BJ (cell line): ENCODE data around the gene ADD2. TPM values are rescaled to one million over a fixed set of nuclear protein-coding genes. Genes with fewer than 3 reads are reported as not detected.

Source experiments
- CTCF ChIA-PET: fragments of 350-600 bp; formaldehyde crosslinking; extraction: SDS; loops from one replicate; lab custom pipeline; 2021; ENCODE audit warnings: antibody characterized with exemption, inconsistent platforms; lab: Yijun Ruan, JAX
- POLR2A ChIA-PET: fragments of 300-600 bp; sonication (Branson Sonifier 250); formaldehyde crosslinking; extraction: SDS; loops from one replicate; lab custom pipeline; 2021; ENCODE audit warnings: antibody characterized with exemption; lab: Charles Lee
- DNase-seq: peaks from one replicate; pipeline ENCODE4 v3.0.0-alpha.2; 2011; ENCODE audit warnings: low read depth
- H3K27me3 ChIP-seq: 2 replicates; pipeline ENCODE4 v1.6.0; 2011; ENCODE audit warnings: low read length; ENCODE audit not compliant: control insufficient read depth, insufficient read depth
- H3K36me3 ChIP-seq: 2 replicates; pipeline ENCODE4 v1.5.1; 2011; ENCODE audit warnings: low read length; ENCODE audit not compliant: control insufficient read depth, insufficient read depth
- H3K4me3 ChIP-seq: 2 replicates; pipeline ENCODE4 v1.5.1; 2011; ENCODE audit warnings: low read depth, mild to moderate bottlenecking, control low read depth, low read length
- polyA plus RNA-seq: library from polyadenylated mRNA; depleted of rRNA; stranded (reverse); fragments of >200 nt; gene quantifications from 2 replicates; pipeline ENCODE4 v1.2.3, GENCODE V29; 2011
- TF ChIP-seq, protein P1 (sequence below): IDR thresholded peaks from 2 replicates; pipeline ENCODE4 v1.5.1; 2011; ENCODE audit warnings: low read depth, mild to moderate bottlenecking, control low read depth, inconsistent platforms, low read length, moderate library complexity; ENCODE audit not compliant: insufficient read depth

ADD2 gene
- polyA plus RNA-seq, 1 experiment: not detected

DNA sequence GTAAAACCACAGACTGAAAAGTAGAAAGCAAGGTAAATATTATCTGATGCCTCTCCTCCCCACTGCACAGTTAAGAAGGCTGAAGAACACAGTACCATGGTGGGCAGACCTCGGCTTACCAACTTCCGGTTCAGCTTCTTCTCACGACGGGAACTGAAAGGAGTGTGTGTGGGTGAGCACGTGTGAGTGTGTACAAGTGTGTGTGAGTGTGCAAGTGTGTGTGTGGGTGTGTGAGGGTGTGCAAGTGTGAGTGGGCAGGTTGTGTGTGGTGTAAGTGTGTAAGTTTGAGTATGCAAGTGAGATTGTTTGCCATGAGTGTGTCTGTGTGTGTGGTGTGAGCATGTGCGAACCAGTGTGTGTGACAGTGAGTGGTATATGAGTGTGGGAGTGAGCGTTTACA, 103.5 kb downstream of the ADD2 start:
- POLR2A ChIA-PET: no interaction called here
- CTCF ChIA-PET: no interaction called here

DNA sequence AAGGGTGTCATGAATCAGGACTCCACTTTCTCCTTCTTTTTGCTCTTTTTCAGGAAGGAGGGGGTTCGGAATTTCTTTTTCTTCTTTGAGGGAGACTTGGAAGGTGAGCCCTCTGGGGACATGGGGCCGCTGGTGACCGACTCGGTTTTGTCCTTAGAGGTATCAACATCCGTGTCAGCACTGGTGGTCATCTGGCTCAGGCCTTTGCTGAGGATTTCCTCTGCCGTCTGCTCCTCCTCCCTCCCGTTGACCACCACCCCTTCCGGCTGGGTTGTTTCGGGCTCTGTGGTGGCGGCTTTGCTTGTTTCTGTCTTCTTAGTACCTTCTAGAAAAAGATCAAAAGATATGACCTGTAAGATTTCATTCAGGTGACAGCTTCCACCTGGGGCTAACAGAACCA, 104.6 kb downstream of the ADD2 start:
- POLR2A ChIA-PET: no interaction called here
- CTCF ChIA-PET: interaction anchor here (1.3 kb wide), 2 partner anchors 9 to 16 kb away, joined by 5 to 7 read pairs; no protein-coding TSS in a partner anchor

More for the DNA sequence above, 103.5 kb downstream of the ADD2 start:
- Histone ChIP-seq H3K4me3 (no peak overlapping the region), H3K27me3 (peaks cover under 1% of the 10 kb centered on the region; the same call in 1 of the 2 replicates), H3K36me3 (no peaks in the 10 kb centered on the region)
- no peak for DNase-seq
- TF ChIP-seq, protein P1, sequence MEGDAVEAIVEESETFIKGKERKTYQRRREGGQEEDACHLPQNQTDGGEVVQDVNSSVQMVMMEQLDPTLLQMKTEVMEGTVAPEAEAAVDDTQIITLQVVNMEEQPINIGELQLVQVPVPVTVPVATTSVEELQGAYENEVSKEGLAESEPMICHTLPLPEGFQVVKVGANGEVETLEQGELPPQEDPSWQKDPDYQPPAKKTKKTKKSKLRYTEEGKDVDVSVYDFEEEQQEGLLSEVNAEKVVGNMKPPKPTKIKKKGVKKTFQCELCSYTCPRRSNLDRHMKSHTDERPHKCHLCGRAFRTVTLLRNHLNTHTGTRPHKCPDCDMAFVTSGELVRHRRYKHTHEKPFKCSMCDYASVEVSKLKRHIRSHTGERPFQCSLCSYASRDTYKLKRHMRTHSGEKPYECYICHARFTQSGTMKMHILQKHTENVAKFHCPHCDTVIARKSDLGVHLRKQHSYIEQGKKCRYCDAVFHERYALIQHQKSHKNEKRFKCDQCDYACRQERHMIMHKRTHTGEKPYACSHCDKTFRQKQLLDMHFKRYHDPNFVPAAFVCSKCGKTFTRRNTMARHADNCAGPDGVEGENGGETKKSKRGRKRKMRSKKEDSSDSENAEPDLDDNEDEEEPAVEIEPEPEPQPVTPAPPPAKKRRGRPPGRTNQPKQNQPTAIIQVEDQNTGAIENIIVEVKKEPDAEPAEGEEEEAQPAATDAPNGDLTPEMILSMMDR: no peak

DNA sequence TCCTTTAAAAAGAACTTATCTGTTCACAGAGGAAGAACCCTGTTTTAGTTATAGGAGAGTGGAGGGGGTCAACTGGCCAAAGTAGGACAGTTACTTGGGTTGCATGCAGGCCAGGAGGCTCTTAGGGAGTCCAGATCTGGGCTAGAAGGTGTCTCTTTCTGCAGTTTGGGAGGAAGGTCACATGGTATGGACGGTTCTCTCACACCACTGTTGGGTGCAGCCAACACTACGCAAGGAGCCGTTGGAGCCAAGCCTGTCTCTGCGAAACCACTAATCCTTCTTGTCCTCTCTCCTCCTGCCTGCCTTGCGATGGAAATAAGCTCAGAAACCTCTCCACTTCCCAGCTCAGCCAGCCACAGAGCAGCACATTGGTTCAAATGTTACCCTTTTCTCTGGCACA, 108.4 kb downstream of the ADD2 start:
- ChIA-PET CTCF (interaction anchor here (1.2 to 1.5 kb wide), 2 partner anchors 8 to 14 kb away, joined by 3 to 5 read pairs; no protein-coding TSS in a partner anchor), POLR2A (no interaction called here)
- Histone ChIP-seq H3K4me3 (no peak overlapping the region), H3K36me3 (no peaks in the 10 kb centered on the region), H3K27me3 (peaks cover 7% of the 10 kb centered on the region; the same call in 1 of the 2 replicates)
- TF ChIP-seq, protein P1: no peak
- DNase-seq: no peak

More for the DNA sequence above, 104.6 kb downstream of the ADD2 start:
- TF ChIP-seq, protein P1: no peak
- Histone ChIP-seq H3K36me3 (no peaks in the 10 kb centered on the region), H3K27me3 (peaks cover 4% of the 10 kb centered on the region; the same call in 1 of the 2 replicates), H3K4me3 (no peak overlapping the region)
- DNase-seq: no peak

DNA sequence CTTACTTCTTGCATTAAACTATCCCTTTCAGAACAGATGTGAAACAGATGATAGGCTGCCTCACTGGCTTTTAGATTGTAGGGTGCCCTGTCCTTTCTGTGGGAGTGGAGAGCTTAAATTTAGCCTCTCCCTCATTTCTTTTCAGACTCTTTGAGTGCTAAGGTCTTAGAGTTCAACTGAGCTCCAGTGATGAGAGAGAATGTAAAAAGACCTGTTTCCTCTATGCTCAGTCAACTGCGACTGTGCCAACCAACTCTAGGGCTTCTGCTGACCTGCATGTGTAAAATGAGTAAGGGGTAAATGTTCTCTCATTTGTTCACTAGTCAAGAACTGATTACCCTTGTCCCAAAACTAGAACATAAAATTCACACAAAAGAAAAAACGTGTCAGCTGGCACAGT, 109.5 kb downstream of the ADD2 start:
- no peak for DNase-seq
- TF ChIP-seq, protein P1: no peak
- Histone ChIP-seq H3K27me3 (peaks cover 7% of the 10 kb centered on the region; the same call in 1 of the 2 replicates), H3K4me3 (no peak overlapping the region), H3K36me3 (no peaks in the 10 kb centered on the region)
- POLR2A ChIA-PET: no interaction called here
- CTCF ChIA-PET: interaction anchor here (0.8 kb wide), 1 partner anchor 205 kb away, joined by 3 read pairs; no protein-coding TSS in a partner anchor

DNA sequence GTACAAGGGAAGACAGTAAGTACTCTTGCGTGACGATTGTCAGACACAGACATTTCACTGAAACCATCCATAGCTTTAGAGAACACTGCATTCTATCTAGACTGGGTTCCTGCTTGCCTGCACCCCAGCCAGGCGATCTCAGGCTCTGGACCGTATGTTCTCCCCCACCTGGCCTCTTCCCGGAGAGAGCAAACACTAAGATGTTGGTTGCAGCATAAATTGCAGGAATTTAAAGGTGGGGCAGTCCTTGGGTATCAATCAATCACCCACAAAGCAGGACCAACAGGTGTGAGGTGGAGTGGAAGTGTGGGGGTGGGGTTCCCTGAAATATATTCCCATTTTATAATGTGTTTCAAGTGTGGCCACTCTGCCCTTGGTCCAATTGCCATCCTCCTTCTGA, 110.8 kb downstream of the ADD2 start:
- ChIA-PET POLR2A (no interaction called here), CTCF (interaction anchor here (3.0 kb wide), 1 partner anchor 12 kb away, joined by 21 read pairs; no protein-coding TSS in a partner anchor)
- TF ChIP-seq, protein P1: no peak
- Histone ChIP-seq H3K36me3 (no peaks in the 10 kb centered on the region), H3K27me3 (peaks cover 7% of the 10 kb centered on the region; the same call in 1 of the 2 replicates), H3K4me3 (no peak overlapping the region)
- DNase-seq: no peak
